Glomerular visceral epithelial cell (primary cell): ENCODE results near the gene IL36G.

Source experiments
- DNase-seq: peaks from one replicate; pipeline ENCODE4 v3.0.0-alpha.2; 2016; ENCODE audit errors: extremely low spot score

Gene IL36G

GRCh38 chr2:113018509-113018908 lies 40.7 kb downstream of the IL36G start:
- no peak for DNase-seq

- no peak for DNase-seq
Measured at GRCh38 chr2:113021312-113021711, 43.5 kb downstream of the IL36G start.

- DNase-seq: no peak
Measured at GRCh38 chr2:113024764-113025163, 47.0 kb downstream of the IL36G start.

- DNase-seq: no peak
Measured at GRCh38 chr2:113025737-113026136, 47.9 kb downstream of the IL36G start.

GRCh38 chr2:113027691-113028090 lies 49.9 kb downstream of the IL36G start:
- no peak for DNase-seq

GRCh38 chr2:113028112-113028511 lies 50.3 kb downstream of the IL36G start:
- no peak for DNase-seq

- DNase-seq: no peak
Measured at GRCh38 chr2:113032737-113033136, 54.9 kb downstream of the IL36G start.

GRCh38 chr2:113034016-113034415 lies 56.2 kb downstream of the IL36G start:
- DNase-seq: no peak
